Measurements from ENCODE around the gene ADIPOR2. TPM values are rescaled to one million over a fixed set of nuclear protein-coding genes. Genes with fewer than 3 reads are reported as not detected.

Gene ADIPOR2
- total RNA-seq, 1 donor from 2014 or later: 43.5 TPM

GRCh38 chr12:1663440-1664132 is 27.3 kb upstream of the ADIPOR2 start:
- Mint-ChIP-seq H3K4me1 (ENCODE audit: unreplicated experiment) (peaks cover 61% of the 10 kb centered on the region), H3K27ac (ENCODE audit: unreplicated experiment) (no peak overlapping the region), H3K27me3 (ENCODE audit: unreplicated experiment) (no peaks in the 10 kb centered on the region), H3K4me3 (ENCODE audit: unreplicated experiment) (peak overlapping the region; percentile 67), H3K9me3 (ENCODE audit: unreplicated experiment) (no peaks in the 10 kb centered on the region), H3K36me3 (ENCODE audit: unreplicated experiment) (no peaks in the 10 kb centered on the region)
- no peak for TF ChIP-seq CTCF (IDR thresholded peaks at IDR 0.05)
- no peak for DNase-seq (ENCODE audit: extremely low spot score, unreplicated experiment)

- H3K9me3 Mint-ChIP-seq (ENCODE audit: unreplicated experiment): no peaks in the 10 kb centered on the region
- H3K4me3 Mint-ChIP-seq (ENCODE audit: unreplicated experiment): no peak overlapping the region
- no peak for DNase-seq (ENCODE audit: extremely low spot score, unreplicated experiment)
These were observed 25.5 kb upstream of the ADIPOR2 start for GRCh38 chr12:1665366-1665765.

GRCh38 chr12:1666215-1666614 is 24.7 kb upstream of the ADIPOR2 start:
- Mint-ChIP-seq H3K4me3 (ENCODE audit: unreplicated experiment) (no peak overlapping the region), H3K36me3 (ENCODE audit: unreplicated experiment) (no peaks in the 10 kb centered on the region), H3K27ac (ENCODE audit: unreplicated experiment) (no peak overlapping the region), H3K4me1 (ENCODE audit: unreplicated experiment) (peaks cover 74% of the 10 kb centered on the region), H3K27me3 (ENCODE audit: unreplicated experiment) (peaks cover 3% of the 10 kb centered on the region), H3K9me3 (ENCODE audit: unreplicated experiment) (no peaks in the 10 kb centered on the region)
- no peak for DNase-seq (ENCODE audit: extremely low spot score, unreplicated experiment)
- TF ChIP-seq CTCF (IDR thresholded peaks at IDR 0.05): no peak

More at GRCh38 chr12:1665366-1665765, 25.5 kb upstream of the ADIPOR2 start:
- Mint-ChIP-seq H3K27ac (ENCODE audit: unreplicated experiment) (peak overlapping the region; percentile 5), H3K4me1 (ENCODE audit: unreplicated experiment) (peaks cover 72% of the 10 kb centered on the region), H3K36me3 (ENCODE audit: unreplicated experiment) (no peaks in the 10 kb centered on the region), H3K27me3 (ENCODE audit: unreplicated experiment) (no peaks in the 10 kb centered on the region)
- no peak for TF ChIP-seq CTCF (IDR thresholded peaks at IDR 0.05)

- peaks cover 71% of the 10 kb centered on the region for H3K4me1 Mint-ChIP-seq (ENCODE audit: unreplicated experiment)
- no peak for DNase-seq (ENCODE audit: extremely low spot score, unreplicated experiment)
- peak overlapping the region; percentile 20 for H3K4me3 Mint-ChIP-seq (ENCODE audit: unreplicated experiment)
- peak overlapping the region; percentile 77 for H3K27ac Mint-ChIP-seq (ENCODE audit: unreplicated experiment)
- H3K9me3 Mint-ChIP-seq (ENCODE audit: unreplicated experiment): no peaks in the 10 kb centered on the region
- no peak for TF ChIP-seq CTCF (IDR thresholded peaks at IDR 0.05)
- H3K27me3 Mint-ChIP-seq (ENCODE audit: unreplicated experiment): peaks cover 5% of the 10 kb centered on the region
- no peaks in the 10 kb centered on the region for H3K36me3 Mint-ChIP-seq (ENCODE audit: unreplicated experiment)
These were observed 24.1 kb upstream of the ADIPOR2 start for GRCh38 chr12:1666685-1667162.

GRCh38 chr12:1668833-1669543 is 21.9 kb upstream of the ADIPOR2 start:
- DNase-seq (ENCODE audit: extremely low spot score, unreplicated experiment): no peak
- Mint-ChIP-seq H3K4me3 (ENCODE audit: unreplicated experiment) (peak overlapping the region; percentile 26), H3K27ac (ENCODE audit: unreplicated experiment) (peak overlapping the region; percentile 91)

More at GRCh38 chr12:1668833-1669543, 21.9 kb upstream of the ADIPOR2 start:
- peaks cover 58% of the 10 kb centered on the region for H3K4me1 Mint-ChIP-seq (ENCODE audit: unreplicated experiment)
- no peak for TF ChIP-seq CTCF (IDR thresholded peaks at IDR 0.05)
- no peaks in the 10 kb centered on the region for H3K36me3 Mint-ChIP-seq (ENCODE audit: unreplicated experiment)
- H3K27me3 Mint-ChIP-seq (ENCODE audit: unreplicated experiment): peaks cover 5% of the 10 kb centered on the region
- no peaks in the 10 kb centered on the region for H3K9me3 Mint-ChIP-seq (ENCODE audit: unreplicated experiment)

Data from osteocyte (in vitro differentiated cells).